ENCODE data around the gene C12orf50.
"Not testable (repeated sequence)": the region's sequence is repeated elsewhere in the genome, so short reads cannot be mapped to it uniquely, and the experiment has no call there.

The C12orf50 gene, protein sequence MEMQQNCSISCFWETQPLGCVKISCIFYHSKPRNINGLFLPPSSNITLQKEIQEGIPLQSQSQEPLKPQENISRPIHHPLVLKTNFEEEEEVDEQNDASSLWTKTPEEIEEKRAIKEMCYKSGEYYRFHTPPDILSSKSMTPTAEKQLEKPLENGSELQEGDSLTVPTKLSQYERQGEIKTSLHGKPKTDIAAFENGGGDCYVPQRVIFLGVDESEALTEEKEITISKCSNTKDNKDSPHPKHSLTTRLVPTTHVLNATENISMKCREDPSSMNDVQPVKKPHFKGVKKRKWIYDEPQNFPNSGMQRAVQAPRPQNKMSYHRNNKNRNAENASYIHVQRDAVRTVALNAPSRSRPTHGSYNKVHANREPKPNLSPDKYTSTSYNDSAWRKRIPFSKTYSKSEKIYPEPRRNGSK

GRCh38 chr12:88029093-88029665, at the start of gene C12orf50:
Gene C12orf50 (minus strand): TSS chr12:88029401. CDS start chr12:88026962, 2,439 bp downstream.
- no peak for DNase-seq (ENCODE audit: low read depth in 2 of 2)

- no peak for DNase-seq (ENCODE audit: low read depth in 2 of 2)
Measured at GRCh38 chr12:88067301-88067700, 38.1 kb upstream of the C12orf50 start.

DNA sequence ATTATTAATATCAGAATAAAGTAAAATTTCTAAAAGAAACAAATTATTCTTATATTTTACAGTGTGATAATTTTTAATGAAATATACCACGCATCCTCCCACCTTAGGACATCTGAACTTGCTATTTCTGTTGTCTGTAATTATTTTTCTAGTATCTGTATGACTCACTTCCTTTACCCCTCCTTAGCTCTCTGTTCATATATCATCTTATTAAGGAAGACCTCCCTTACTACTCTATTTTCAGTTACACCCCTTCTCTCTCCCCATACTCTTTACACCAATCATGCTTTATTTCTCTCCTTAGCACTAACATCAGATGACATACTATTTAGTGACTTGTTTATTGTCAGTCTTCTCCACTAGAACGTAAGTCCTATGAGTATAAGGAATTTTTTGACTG, 34.2 kb upstream of the C12orf50 start:
- DNase-seq (ENCODE audit: low read depth in 2 of 2), result no peak

- no peak for DNase-seq (ENCODE audit: low read depth in 2 of 2)
Measured at GRCh38 chr12:88062474-88062873, 33.3 kb upstream of the C12orf50 start.

GRCh38 chr12:88058719-88059077, 29.5 kb upstream of the C12orf50 start:
- no peak for DNase-seq (ENCODE audit: low read depth in 2 of 2)

- no peak for DNase-seq (ENCODE audit: low read depth in 2 of 2)
Measured at GRCh38 chr12:88057994-88058718, 29.0 kb upstream of the C12orf50 start.

GRCh38 chr12:88056571-88056970, 27.4 kb upstream of the C12orf50 start:
- DNase-seq (ENCODE audit: low read depth in 2 of 2), result no peak

- no peak for DNase-seq (ENCODE audit: low read depth in 2 of 2)
Measured at GRCh38 chr12:88052686-88053085, 23.5 kb upstream of the C12orf50 start.

GRCh38 chr12:88044035-88044434, 14.8 kb upstream of the C12orf50 start:
- no peak for DNase-seq (ENCODE audit: low read depth in 2 of 2)

DNA sequence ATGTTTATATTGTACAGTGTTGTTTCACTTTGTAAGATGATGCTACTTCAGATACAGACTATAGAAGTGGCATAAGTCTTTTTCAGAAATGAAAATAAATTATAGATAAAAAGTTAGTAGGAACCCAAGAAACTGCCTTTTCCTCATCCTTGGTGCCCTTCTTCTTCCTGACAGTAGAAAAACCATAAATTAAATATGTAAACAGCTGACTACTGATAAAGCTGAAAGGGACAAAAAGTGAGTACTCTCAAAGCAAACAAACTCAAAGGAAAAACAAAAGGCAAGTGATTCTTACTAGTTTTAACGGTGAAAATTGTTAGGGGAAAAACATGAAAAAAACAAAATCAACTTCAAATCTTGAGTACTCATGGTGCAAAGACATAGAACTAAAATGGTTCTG, 8.6 kb upstream of the C12orf50 start:
- DNase-seq (ENCODE audit: low read depth in 2 of 2), result no peak

- DNase-seq (ENCODE audit: low read depth in 2 of 2), result no peak
Measured at GRCh38 chr12:88036353-88036965, 7.3 kb upstream of the C12orf50 start.

GRCh38 chr12:88035907-88036289, 6.7 kb upstream of the C12orf50 start:
- no peak for DNase-seq (ENCODE audit: low read depth in 2 of 2)

GRCh38 chr12:88035271-88035906, 6.2 kb upstream of the C12orf50 start:
- DNase-seq (ENCODE audit: low read depth in 2 of 2), result peak; percentile 77 to 82

- DNase-seq (ENCODE audit: low read depth in 2 of 2), result not testable (repeated sequence)
Measured at GRCh38 chr12:88031161-88031560, 2.0 kb upstream of the C12orf50 start.

- DNase-seq (ENCODE audit: low read depth in 2 of 2), result no peak
Measured at GRCh38 chr12:88026196-88026595, 3.0 kb downstream of the C12orf50 start.

DNA sequence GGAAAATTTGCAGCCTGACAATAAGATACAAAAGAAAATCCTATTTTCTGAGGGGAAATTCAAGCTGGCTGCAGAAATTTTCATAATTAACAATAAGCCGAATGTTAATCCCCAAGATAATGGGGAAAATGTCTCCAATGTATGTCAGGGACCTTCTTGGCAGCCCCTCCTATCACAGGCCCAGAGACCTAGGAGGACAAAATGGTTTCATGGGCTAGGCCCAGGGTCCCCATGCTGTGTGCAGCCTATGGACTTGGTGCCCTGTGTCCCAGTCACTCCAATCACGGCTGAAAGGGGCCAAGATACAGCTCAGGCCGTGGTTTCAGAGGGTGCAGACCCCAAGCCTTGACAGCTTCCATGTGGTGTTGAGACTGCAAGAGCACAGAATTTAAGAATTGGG, 11.2 kb downstream of the C12orf50 start:
- DNase-seq (ENCODE audit: low read depth in 2 of 2), result no peak

- no peak for DNase-seq (ENCODE audit: low read depth in 2 of 2)
Measured at GRCh38 chr12:88015825-88016224, 13.4 kb downstream of the C12orf50 start.

DNA sequence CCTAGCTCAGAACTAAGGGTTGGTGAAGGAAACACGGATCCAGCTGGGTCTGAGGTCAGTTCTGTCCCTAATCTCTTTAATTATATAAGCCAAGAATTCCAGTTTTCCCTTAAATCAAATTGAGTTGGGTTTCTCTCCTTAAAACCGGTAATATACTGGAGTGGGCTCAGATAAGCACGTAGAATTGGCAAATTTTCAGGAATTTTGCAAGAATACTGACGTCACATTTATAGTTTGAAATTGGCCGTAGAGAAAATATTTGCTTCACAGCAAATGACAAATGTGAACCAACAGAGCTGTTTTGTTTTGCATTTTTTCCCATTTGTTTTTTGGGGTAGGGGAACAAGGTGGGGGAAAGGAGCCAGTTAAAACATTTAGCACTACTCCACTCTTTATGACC, 17.4 kb downstream of the C12orf50 start:
- DNase-seq (ENCODE audit: low read depth in 2 of 2), result no peak

GRCh38 chr12:88006351-88006750, 22.9 kb downstream of the C12orf50 start:
- no peak for DNase-seq (ENCODE audit: low read depth in 2 of 2)

DNA sequence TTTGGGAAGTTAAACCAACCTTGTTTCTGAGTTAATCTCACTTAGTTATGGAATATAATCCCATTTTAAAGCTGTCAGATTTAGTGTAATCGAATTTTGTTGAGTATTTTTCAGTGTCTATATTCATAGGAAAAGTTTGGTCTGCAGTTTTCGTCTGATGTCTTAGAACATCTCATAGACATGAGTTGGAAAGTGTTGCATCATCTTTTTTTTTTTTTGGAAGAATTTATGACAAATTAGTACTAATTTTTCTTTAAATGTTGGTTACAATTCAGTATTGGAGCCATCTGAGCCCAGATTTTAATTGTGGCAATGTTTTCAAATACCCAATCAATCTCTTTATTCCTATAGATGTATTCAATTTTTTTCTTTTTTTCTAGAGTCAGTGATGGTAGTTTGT, 27.9 kb downstream of the C12orf50 start:
- no peak for DNase-seq (ENCODE audit: low read depth in 2 of 2)

- peak; percentile 1 to 18 for DNase-seq (ENCODE audit: low read depth in 2 of 2)
Measured at GRCh38 chr12:87995581-87996178, 33.5 kb downstream of the C12orf50 start.

DNA sequence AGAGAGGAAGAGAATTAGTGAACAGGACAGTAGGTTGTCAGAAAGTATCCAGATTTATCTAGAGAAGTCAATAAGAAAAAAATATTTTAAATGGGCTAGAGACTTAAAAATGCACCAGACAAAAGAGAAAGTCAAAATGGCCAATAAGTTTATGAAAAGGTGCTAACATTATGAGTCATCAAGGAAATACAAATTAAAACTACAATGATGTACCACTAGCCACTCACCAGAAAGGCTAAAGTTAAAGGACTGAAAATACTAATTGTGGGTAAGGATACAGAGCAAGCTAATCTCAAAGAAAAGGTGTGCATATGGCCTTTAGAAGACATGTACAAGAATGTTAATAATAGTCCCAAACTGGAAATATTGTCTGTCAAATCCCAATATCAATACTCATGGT, 37.7 kb downstream of the C12orf50 start:
- DNase-seq (ENCODE audit: low read depth in 2 of 2), result no peak

Data from stimulated activated CD8-positive, alpha-beta memory T cell treated with anti-CD3 and anti-CD28 coated beads, Interleukin-2, amount 100 ng/mL, for 48 hours (primary cell).